H1 (cell line): ENCODE data around the gene ITGA5. TPM values are rescaled to one million over a fixed set of nuclear protein-coding genes. Genes with fewer than 3 reads are reported as not detected.

ENCODE experiments used
- CTCF ChIA-PET: fragments of 300-600 bp; sonication (Branson Sonifier 250); formaldehyde crosslinking; loops from one replicate; lab custom pipeline; 2021; ENCODE audit not compliant: partially characterized antibody; lab: Charles Lee
- POLR2A ChIA-PET: fragments of 300-600 bp; sonication (Branson Sonifier 250); formaldehyde crosslinking; loops from one replicate; lab custom pipeline; 2021; ENCODE audit warnings: inconsistent platforms; ENCODE audit not compliant: partially characterized antibody; lab: Charles Lee
- DNase-seq, 2 experiments: peaks; one replicate each; pipeline versions ENCODE4 v3.0.0 to v3.0.0-alpha.2; 2010 to 2022; ENCODE audit warnings: low spot score in 2 of 2, low read depth in 1 of 2, mixed read lengths in 1 of 2
- FAIRE-seq: peaks from 2 replicates; lab custom pipeline; 2011; peaks lifted over from hg19 to GRCh38; lab: Jason Lieb, UNC
- H2AFZ ChIP-seq: 2 replicates; pipeline ENCODE4 v1.8.1; 2012; ENCODE audit warnings: low read length, inconsistent platforms
- H2AK5ac ChIP-seq: 2 replicates; pipeline ENCODE4 v1.6.1; 2013; ENCODE audit warnings: low read depth, low read length
- H2BK120ac ChIP-seq: replicated peaks from 2 replicates; pipeline ENCODE3; 2013; ENCODE audit warnings: low read depth, low read length, inconsistent platforms
- H2BK12ac ChIP-seq: 2 replicates; pipeline ENCODE4 v1.6.1; 2013; ENCODE audit warnings: low read depth, low read length
- H2BK15ac ChIP-seq: 2 replicates; pipeline ENCODE4 v1.6.1; 2013; ENCODE audit warnings: low read length
- H2BK20ac ChIP-seq: 2 replicates; pipeline ENCODE4 v1.6.1; 2013; ENCODE audit warnings: low read length
- H2BK5ac ChIP-seq: 2 replicates; pipeline ENCODE4 v1.6.1; 2013; ENCODE audit warnings: low read depth, low read length
- H3K14ac ChIP-seq: 2 replicates; pipeline ENCODE4 v1.6.1; 2013; ENCODE audit warnings: inconsistent platforms; ENCODE audit not compliant: insufficient read length
- H3K18ac ChIP-seq: 2 replicates; pipeline ENCODE4 v1.6.1; 2013; ENCODE audit warnings: low read length; ENCODE audit errors: extremely low read depth
- H3K23ac ChIP-seq: 2 replicates; pipeline ENCODE4 v1.6.1; 2013; ENCODE audit warnings: inconsistent platforms; ENCODE audit not compliant: insufficient read length
- H3K23me2 ChIP-seq: 2 replicates; pipeline ENCODE4 v1.6.1; 2013; ENCODE audit warnings: low read depth, low read length
- H3K27ac ChIP-seq: 2 replicates; pipeline ENCODE4 v1.6.1; 2011; ENCODE audit warnings: low read depth, low read length, inconsistent platforms
- H3K27me3 ChIP-seq, 4 experiments: replicated peaks in 1 of 4; 1 replicate in 1 of 4; 2 replicates in 3 of 4; pipeline versions ENCODE4 v1.6.1 to v1.8.1; 2011 to 2013; ENCODE audit warnings: low read length in 3 of 4, mild to moderate bottlenecking in 3 of 4, inconsistent platforms in 2 of 4, mixed read lengths in 2 of 4, moderate library complexity in 1 of 4; ENCODE audit not compliant: control insufficient read depth in 3 of 4, insufficient read depth in 3 of 4; ENCODE audit errors: extremely low read depth in 1 of 4
- H3K36me3 ChIP-seq, 4 experiments: 2 replicates each; pipeline versions ENCODE4 v1.6.1 to v1.8.1; 2011 to 2013; ENCODE audit warnings: mild to moderate bottlenecking in 4 of 4, low read length in 3 of 4, moderate library complexity in 2 of 4, control low read depth in 1 of 4, inconsistent platforms in 1 of 4; ENCODE audit not compliant: insufficient read depth in 4 of 4, control insufficient read depth in 2 of 4
- H3K4ac ChIP-seq: replicated peaks from 2 replicates; pipeline ENCODE3; 2013; ENCODE audit warnings: low read length, low read depth, mixed read lengths, inconsistent platforms; ENCODE audit not compliant: insufficient read length
- H3K4me1 ChIP-seq, 4 experiments: replicated peaks in 1 of 4; 1 replicate in 1 of 4; 2 replicates in 3 of 4; pipeline versions ENCODE4 v1.6.1 to v1.8.1; 2011 to 2013; ENCODE audit warnings: low read length in 3 of 4, inconsistent platforms in 2 of 4, mixed read lengths in 1 of 4; ENCODE audit not compliant: insufficient read depth in 4 of 4, control insufficient read depth in 3 of 4
- H3K4me2 ChIP-seq, 2 experiments: 2 replicates each; pipeline versions ENCODE4 v1.6.1 to v1.8.1; 2011 to 2013; ENCODE audit warnings: low read depth in 2 of 2, low read length in 2 of 2, control low read depth in 1 of 2, inconsistent platforms in 1 of 2, mild to moderate bottlenecking in 1 of 2; ENCODE audit not compliant: insufficient read depth in 1 of 2
- H3K4me3 ChIP-seq, 4 experiments: fragments of 200-600, 300-600 bp in 1 of 4; sonication (generic), shearing (Covaris generic), sonication (Bioruptor Twin) in 1 of 4; 2 replicates each; pipeline versions ENCODE4 v1.5.1 to v1.8.1; 2011 to 2016; ENCODE audit warnings: low read length in 4 of 4, low read depth in 3 of 4, control low read depth in 2 of 4, inconsistent platforms in 2 of 4, mild to moderate bottlenecking in 2 of 4, mixed read lengths in 1 of 4, moderate library complexity in 1 of 4; ENCODE audit not compliant: insufficient read depth in 2 of 4; ENCODE audit errors: extremely low read depth in 1 of 4
- H3K56ac ChIP-seq: replicated peaks from 2 replicates; pipeline ENCODE3; 2013; ENCODE audit warnings: low read depth, mild to moderate bottlenecking, mixed read lengths, low read length, inconsistent platforms; ENCODE audit not compliant: insufficient read length
- H3K79me1 ChIP-seq: 2 replicates; pipeline ENCODE4 v1.6.1; 2013; ENCODE audit warnings: low read depth, low read length, control low read depth
- H3K79me2 ChIP-seq, 2 experiments: 2 replicates each; pipeline versions ENCODE4 v1.6.1 to v1.8.1; 2012 to 2013; ENCODE audit warnings: low read length in 2 of 2, mild to moderate bottlenecking in 2 of 2, inconsistent platforms in 1 of 2; ENCODE audit not compliant: insufficient read depth in 2 of 2, control insufficient read depth in 1 of 2
- H3K9ac ChIP-seq, 4 experiments: replicated peaks in 1 of 4; 1 replicate in 1 of 4; 2 replicates in 3 of 4; pipeline versions ENCODE4 v1.6.1 to v1.8.1; 2011 to 2013; ENCODE audit warnings: low read depth in 3 of 4, low read length in 3 of 4, control low read depth in 2 of 4, mild to moderate bottlenecking in 2 of 4, moderate library complexity in 2 of 4, inconsistent platforms in 1 of 4; ENCODE audit errors: extremely low read depth in 1 of 4
- H3K9me3 ChIP-seq, 2 experiments: 2 replicates each; pipeline versions ENCODE4 v1.6.1 to v1.8.1; 2012 to 2013; ENCODE audit warnings: mild to moderate bottlenecking in 2 of 2, moderate library complexity in 2 of 2, control low read depth in 1 of 2, inconsistent platforms in 1 of 2, low read depth in 1 of 2, low read length in 1 of 2, mixed read lengths in 1 of 2; ENCODE audit not compliant: insufficient read depth in 2 of 2
- H4K20me1 ChIP-seq, 2 experiments: replicated peaks in 1 of 2; 2 replicates each; pipeline versions ENCODE3 to v1.8.1; 2011 to 2013; ENCODE audit warnings: inconsistent platforms in 2 of 2, low read length in 2 of 2, mild to moderate bottlenecking in 1 of 2; ENCODE audit not compliant: insufficient read depth in 2 of 2, control insufficient read depth in 1 of 2
- H4K5ac ChIP-seq: 2 replicates; pipeline ENCODE4 v1.6.1; 2013; ENCODE audit warnings: low read length, low read depth, mixed read lengths, inconsistent platforms; ENCODE audit not compliant: insufficient read length
- H4K8ac ChIP-seq: 2 replicates; pipeline ENCODE4 v1.8.0; 2013; ENCODE audit warnings: mild to moderate bottlenecking, moderate library complexity, low read length, inconsistent platforms; ENCODE audit not compliant: insufficient read depth; ENCODE audit errors: extremely low read depth
- H4K91ac ChIP-seq: replicated peaks from 2 replicates; pipeline ENCODE3; 2013; ENCODE audit warnings: low read length, mixed read lengths, inconsistent platforms; ENCODE audit not compliant: insufficient read length
- EZH2 ChIP-seq: fragments of 200-600 bp; sonication (generic); IDR thresholded peaks from 2 replicates; pipeline ENCODE4 v1.7.1; 2012; ENCODE audit warnings: low read depth, mild to moderate bottlenecking, moderate library complexity, low read length, inconsistent platforms; ENCODE audit not compliant: severe bottlenecking
- KDM5A ChIP-seq: fragments of 200-600 bp; IDR thresholded peaks from 2 replicates; pipeline ENCODE4 v1.7.1; 2012; ENCODE audit warnings: mild to moderate bottlenecking, low read length, inconsistent platforms, mixed read lengths
- RAD21 ChIP-seq, 2 experiments: IDR thresholded peaks in 1 of 2; conservative IDR thresholded peaks in 1 of 2; 2 replicates each; pipeline ENCODE4 v1.6.1; 2011; ENCODE audit warnings: low read depth in 2 of 2, low read length in 2 of 2, improper control_type of control experiment in 1 of 2, inconsistent platforms in 1 of 2, mild to moderate bottlenecking in 1 of 2, moderate library complexity in 1 of 2
- SP2 ChIP-seq: IDR thresholded peaks from 2 replicates; pipeline ENCODE4 v1.6.1; 2012; ENCODE audit warnings: mild to moderate bottlenecking, low read length, inconsistent platforms
- SUZ12 ChIP-seq: fragments of 200-600 bp; sonication (generic); IDR thresholded peaks from 2 replicates; pipeline ENCODE4 v1.6.1; 2012; ENCODE audit warnings: mild to moderate bottlenecking, inconsistent platforms, low read length, moderate library complexity, mixed read lengths
- WGBS, 2 experiments: shearing (Covaris generic) in 1 of 2; methylation state at CpG; one replicate each; pipeline versions ENCODE4 v1.1.6 to v1.1.7; 2013 to 2015; ENCODE audit warnings: low lambda C conversion rate in 2 of 2, mixed read lengths in 2 of 2, inconsistent platforms in 1 of 2, low coverage in 1 of 2, missing lambda C conversion rate in 1 of 2; ENCODE audit not compliant: insufficient replicate concordance in 2 of 2, insufficient coverage in 1 of 2, insufficient read length in 1 of 2; ENCODE audit errors: extremely low coverage in 1 of 2, missing lambda C conversion rate in 1 of 2; 5-methylcytosine and 5-hydroxymethylcytosine counted together
- polyA plus RNA-seq, 7 experiments: library from polyadenylated mRNA; depleted of rRNA in 3 of 7; stranded (reverse) in 5 of 7; unstranded in 2 of 7; fragments of >200 nt in 5 of 7; fragments of 200-250 nt in 2 of 7; gene quantifications; 1 replicate in 5 of 7; 2 replicates in 1 of 7; 4 replicates in 1 of 7; pipeline versions ENCODE4 v1.2.1 to v1.2.3, GENCODE V29; 2011 to 2013; ENCODE audit warnings: missing spikeins in 2 of 7, mixed read lengths in 2 of 7
- total RNA-seq: library from RNA; stranded (reverse); fragmentation: NEBNext Ultra II Directional; extraction: Animal tissue kit (Norgen Biotek cat#: 25700); gene quantifications from 2 replicates; pipeline ENCODE4 v1.2.1, GENCODE V29; 2021

The ITGA5 gene
- total and polyA plus RNA-seq, 2 of the 8 experiments (the other 6 are each of a cell fraction or from before 2014, with no cell fraction given) = 11.6 to 19.4 TPM

GRCh38 chr12:54415221-54415929 lies 3.7 kb downstream of the ITGA5 start:
- no peaks in the 10 kb centered on the region for H3K79me2 ChIP-seq
- H4K91ac ChIP-seq = no peak overlapping the region
- CTCF ChIA-PET = interaction anchor here (0.7 to 12.1 kb wide), 11 partner anchors 14 to 158 kb away, joined by 3 to 271 read pairs (median 5); no protein-coding TSS in a partner anchor
- H3K27me3 ChIP-seq = peaks cover 0 to 18% (median 13%) of the 10 kb centered on the region in 4 experiments; a peak in 4 of 7 replicates
- no peak overlapping the region for H4K5ac ChIP-seq
- no peak overlapping the region for H2BK12ac ChIP-seq
- peaks cover 2% of the 10 kb centered on the region; the same call in 1 of the 2 replicates for H3K79me1 ChIP-seq
- H4K8ac ChIP-seq = no peak overlapping the region
- no peak overlapping the region for H2BK20ac ChIP-seq
- peaks cover 1 to 14% (median 8%) of the 10 kb centered on the region in 4 experiments for H3K4me1 ChIP-seq
- no peak overlapping the region for H2AK5ac ChIP-seq
- H2BK5ac ChIP-seq = no peak overlapping the region
- no peak overlapping the region for H3K18ac ChIP-seq
- no peak overlapping the region for H3K14ac ChIP-seq
- H2AFZ ChIP-seq = no peak overlapping the region
- H3K23ac ChIP-seq = no peak overlapping the region
- no peak overlapping the region for H3K56ac ChIP-seq
- H3K9me3 ChIP-seq = no peaks in the 10 kb centered on the region
- no peak overlapping the region for H3K4ac ChIP-seq
- H2BK120ac ChIP-seq = no peak overlapping the region
- FAIRE-seq (no peak), DNase-seq (no peak)
- H3K27ac ChIP-seq = no peak overlapping the region
- peaks cover 2% of the 10 kb centered on the region in 2 experiments for H4K20me1 ChIP-seq
- no peak overlapping the region for H3K4me2 ChIP-seq
- WGBS, 2 experiments = 91% methylated on average over 4 of the region's 4 CpGs; no CpG with 5 or more reads in 1 of the 2 experiments
- no peak overlapping the region for H2BK15ac ChIP-seq
- no peak overlapping the region for H3K9ac ChIP-seq
- POLR2A ChIA-PET = interaction anchor here (1.0 to 2.6 kb wide), 6 partner anchors 12 to 135 kb away, joined by 3 to 16 read pairs (median 4); partner anchors contain the start of genes CBX5 and HNRNPA1
- no peaks in the 10 kb centered on the region for H3K36me3 ChIP-seq
- no peak overlapping the region for H3K4me3 ChIP-seq
- H3K23me2 ChIP-seq = peaks cover 5% of the 10 kb centered on the region
- TF ChIP-seq RAD21 (IDR thresholded peaks at IDR 0.05 in 1 of 2, conservative IDR thresholded peaks at IDR 0.05 in 1 of 2; ENCODE audit: low read depth in 2 of 2, low read length in 2 of 2) = no peak
- TF ChIP-seq EZH2 = no peak
- no peak for TF ChIP-seq KDM5A
- no peak for TF ChIP-seq SUZ12
- no peak for TF ChIP-seq SP2
